HepG2 (cell line): ENCODE data around the gene LATS2. TPM values are rescaled to one million over a fixed set of nuclear protein-coding genes. Genes with fewer than 3 reads are reported as not detected.
A peak's percentile ranks its signal among the peaks of the same experiment; 100 is the strongest.

Experiments used
- AFF4 ChIP-seq: sonication (generic); formaldehyde crosslinking; IDR thresholded peaks from 2 replicates; pipeline ENCODE4 v1.4.0; 2020; ENCODE audit warnings: missing genetic modification reagents
- ATF2 ChIP-seq: sonication (generic); formaldehyde crosslinking; IDR thresholded peaks from 2 replicates; pipeline ENCODE4 v1.4.0; 2020; ENCODE audit warnings: missing genetic modification reagents
- BCL6 ChIP-seq: IDR thresholded peaks from 2 replicates; pipeline ENCODE4 v1.6.1; 2016; ENCODE audit warnings: missing genetic modification reagents, missing compliant biosample characterization
- CEBPB ChIP-seq: IDR thresholded peaks from 2 replicates; pipeline ENCODE4 v1.6.1; 2011; ENCODE audit warnings: low read depth, low read length, improper control_type of control experiment, borderline replicate concordance
- DMAP1 ChIP-seq: IDR thresholded peaks from 2 replicates; pipeline ENCODE4 v1.6.1; 2016
- HES4 ChIP-seq: sonication (generic); formaldehyde crosslinking; IDR thresholded peaks from 2 replicates; pipeline ENCODE4 v1.9.0; 2021; ENCODE audit warnings: mild to moderate bottlenecking, missing genetic modification reagents, borderline replicate concordance
- IKZF1 ChIP-seq: fragments of 450-650 bp; IDR thresholded peaks from 2 replicates; pipeline ENCODE4 v1.7.1; 2016
- KAT2B ChIP-seq: fragments of 150-350 bp; IDR thresholded peaks from 2 replicates; pipeline ENCODE4 v1.6.1; 2014; ENCODE audit warnings: low read depth, low read length, borderline replicate concordance
- LCORL ChIP-seq, 2 experiments: fragments of 450-650 bp in 1 of 2; sonication (generic) in 1 of 2; formaldehyde crosslinking in 1 of 2; IDR thresholded peaks; 2 replicates each; pipeline versions ENCODE4 v1.5.0 to v1.6.1; 2017 to 2020; ENCODE audit warnings: antibody characterized with exemption in 1 of 2, missing genetic modification reagents in 1 of 2
- NCOA2 ChIP-seq: sonication (generic); formaldehyde crosslinking; IDR thresholded peaks from 2 replicates; pipeline ENCODE4 v1.8.0; 2022; ENCODE audit warnings: inconsistent platforms
- PAWR ChIP-seq: sonication (generic); formaldehyde crosslinking; IDR thresholded peaks from 2 replicates; pipeline ENCODE4 v1.4.0; 2020; ENCODE audit warnings: missing genetic modification reagents, mild to moderate bottlenecking, borderline replicate concordance
- SOX13 ChIP-seq, 3 experiments: fragments of 450-650 bp in 1 of 3; sonication (generic) in 1 of 3; formaldehyde crosslinking in 1 of 3; IDR thresholded peaks in 2 of 3; conservative IDR thresholded peaks in 1 of 3; 2 replicates each; pipeline versions ENCODE4 v1.5.0 to v1.6.1; 2016 to 2020; ENCODE audit warnings: antibody characterized with exemption in 1 of 3, mild to moderate bottlenecking in 1 of 3, missing compliant biosample characterization in 1 of 3, missing genetic modification reagents in 1 of 3, moderate library complexity in 1 of 3
- ZGPAT ChIP-seq: IDR thresholded peaks from 2 replicates; pipeline ENCODE4 v1.6.1; 2016; ENCODE audit warnings: mild to moderate bottlenecking
- ZNF432 ChIP-seq: sonication (generic); formaldehyde crosslinking; IDR thresholded peaks from 2 replicates; pipeline ENCODE4 v1.5.0; 2020; ENCODE audit warnings: missing genetic modification reagents, mild to moderate bottlenecking, borderline replicate concordance
- ZNF678 ChIP-seq: sonication (generic); formaldehyde crosslinking; IDR thresholded peaks from 2 replicates; pipeline ENCODE4 v1.4.0; 2020; ENCODE audit warnings: mild to moderate bottlenecking, missing genetic modification reagents
- polyA plus RNA-seq, 8 experiments: library from polyadenylated mRNA; depleted of rRNA in 3 of 8; stranded (reverse) in 7 of 8; unstranded in 1 of 8; fragments of >200 nt; fragmentation: Illumina TruSeq in 4 of 8; extraction: Trizol in 4 of 8; gene quantifications; 2 replicates each; pipeline versions ENCODE4 v1.2.1 to v1.2.3, GENCODE V29; 2011 to 2016; ENCODE audit warnings: low read depth in 4 of 8, missing spikeins in 1 of 8, mixed read lengths in 1 of 8; ENCODE audit not compliant: insufficient read depth in 1 of 8
- total RNA-seq, 5 experiments: library from RNA; depleted of rRNA; stranded (reverse); fragments of >200 nt; fragmentation: Illumina TruSeq; extraction: Trizol; gene quantifications; 2 replicates each; pipeline ENCODE4 v1.2.3, GENCODE V29; 2016; ENCODE audit warnings: low read depth in 1 of 5
- TF ChIP-seq, protein P1 (sequence below): sonication (generic); formaldehyde crosslinking; IDR thresholded peaks from 2 replicates; pipeline ENCODE4 v1.5.0; 2020; ENCODE audit warnings: mild to moderate bottlenecking, missing genetic modification reagents, borderline replicate concordance
- TF ChIP-seq, protein P2 (sequence below): sonication (generic); formaldehyde crosslinking; conservative IDR thresholded peaks from 2 replicates; pipeline ENCODE4 v1.8.0; 2022; ENCODE audit warnings: missing genetic modification reagents

The LATS2 gene
- total and polyA plus RNA-seq, 2 of the 13 experiments (the other 11 are each of a cell fraction or from before 2014, with no cell fraction given): 7.3 to 8.5 TPM

DNA sequence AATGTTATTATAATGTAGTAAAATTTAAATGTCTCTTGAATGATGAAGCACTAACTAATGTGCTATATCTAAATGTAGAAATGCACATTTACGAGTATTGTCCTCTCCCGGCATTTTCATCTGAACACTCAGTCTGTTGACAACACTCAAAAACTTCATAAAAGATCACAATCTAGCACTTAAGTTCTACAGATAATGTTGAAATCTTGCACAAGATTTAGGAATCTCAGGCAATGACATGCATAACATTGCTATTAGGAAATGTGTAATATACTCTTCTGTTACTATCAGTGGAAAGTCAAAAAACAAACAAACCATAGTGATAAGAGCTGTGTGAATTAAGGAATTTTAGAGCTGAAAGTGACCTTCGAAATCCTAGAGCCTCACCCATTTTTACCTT, 121.3 kb downstream of the LATS2 start (continued):
- 0 out of 2 replicates have a peak, but pooled peaks have one; percentile 30 for TF ChIP-seq ZGPAT
- no peak for TF ChIP-seq PAWR (CRISPR knock-in tag)
- TF ChIP-seq LCORL (IDR thresholded peaks at IDR 0.05): no peak
- no peak for TF ChIP-seq LCORL (CRISPR knock-in tag; IDR thresholded peaks at IDR 0.05)
- TF ChIP-seq ZNF432 (CRISPR knock-in tag): no peak
- TF ChIP-seq IKZF1: no peak
- no peak for TF ChIP-seq DMAP1 (CRISPR knock-in tag)
- peak; percentile 93 for TF ChIP-seq CEBPB
- no peak for TF ChIP-seq KAT2B
- TF ChIP-seq, protein P1, sequence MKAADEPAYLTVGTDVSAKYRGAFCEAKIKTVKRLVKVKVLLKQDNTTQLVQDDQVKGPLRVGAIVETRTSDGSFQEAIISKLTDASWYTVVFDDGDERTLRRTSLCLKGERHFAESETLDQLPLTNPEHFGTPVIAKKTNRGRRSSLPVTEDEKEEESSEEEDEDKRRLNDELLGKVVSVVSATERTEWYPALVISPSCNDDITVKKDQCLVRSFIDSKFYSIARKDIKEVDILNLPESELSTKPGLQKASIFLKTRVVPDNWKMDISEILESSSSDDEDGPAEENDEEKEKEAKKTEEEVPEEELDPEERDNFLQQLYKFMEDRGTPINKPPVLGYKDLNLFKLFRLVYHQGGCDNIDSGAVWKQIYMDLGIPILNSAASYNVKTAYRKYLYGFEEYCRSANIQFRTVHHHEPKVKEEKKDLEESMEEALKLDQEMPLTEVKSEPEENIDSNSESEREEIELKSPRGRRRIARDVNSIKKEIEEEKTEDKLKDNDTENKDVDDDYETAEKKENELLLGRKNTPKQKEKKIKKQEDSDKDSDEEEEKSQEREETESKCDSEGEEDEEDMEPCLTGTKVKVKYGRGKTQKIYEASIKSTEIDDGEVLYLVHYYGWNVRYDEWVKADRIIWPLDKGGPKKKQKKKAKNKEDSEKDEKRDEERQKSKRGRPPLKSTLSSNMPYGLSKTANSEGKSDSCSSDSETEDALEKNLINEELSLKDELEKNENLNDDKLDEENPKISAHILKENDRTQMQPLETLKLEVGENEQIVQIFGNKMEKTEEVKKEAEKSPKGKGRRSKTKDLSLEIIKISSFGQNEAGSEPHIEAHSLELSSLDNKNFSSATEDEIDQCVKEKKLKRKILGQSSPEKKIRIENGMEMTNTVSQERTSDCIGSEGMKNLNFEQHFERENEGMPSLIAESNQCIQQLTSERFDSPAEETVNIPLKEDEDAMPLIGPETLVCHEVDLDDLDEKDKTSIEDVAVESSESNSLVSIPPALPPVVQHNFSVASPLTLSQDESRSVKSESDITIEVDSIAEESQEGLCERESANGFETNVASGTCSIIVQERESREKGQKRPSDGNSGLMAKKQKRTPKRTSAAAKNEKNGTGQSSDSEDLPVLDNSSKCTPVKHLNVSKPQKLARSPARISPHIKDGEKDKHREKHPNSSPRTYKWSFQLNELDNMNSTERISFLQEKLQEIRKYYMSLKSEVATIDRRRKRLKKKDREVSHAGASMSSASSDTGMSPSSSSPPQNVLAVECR (CRISPR knock-in tag): 0 out of 2 replicates have a peak, but pooled peaks have one; percentile 3
- no peak for TF ChIP-seq ATF2 (CRISPR knock-in tag)
- TF ChIP-seq AFF4: no peak
- TF ChIP-seq, protein P2, sequence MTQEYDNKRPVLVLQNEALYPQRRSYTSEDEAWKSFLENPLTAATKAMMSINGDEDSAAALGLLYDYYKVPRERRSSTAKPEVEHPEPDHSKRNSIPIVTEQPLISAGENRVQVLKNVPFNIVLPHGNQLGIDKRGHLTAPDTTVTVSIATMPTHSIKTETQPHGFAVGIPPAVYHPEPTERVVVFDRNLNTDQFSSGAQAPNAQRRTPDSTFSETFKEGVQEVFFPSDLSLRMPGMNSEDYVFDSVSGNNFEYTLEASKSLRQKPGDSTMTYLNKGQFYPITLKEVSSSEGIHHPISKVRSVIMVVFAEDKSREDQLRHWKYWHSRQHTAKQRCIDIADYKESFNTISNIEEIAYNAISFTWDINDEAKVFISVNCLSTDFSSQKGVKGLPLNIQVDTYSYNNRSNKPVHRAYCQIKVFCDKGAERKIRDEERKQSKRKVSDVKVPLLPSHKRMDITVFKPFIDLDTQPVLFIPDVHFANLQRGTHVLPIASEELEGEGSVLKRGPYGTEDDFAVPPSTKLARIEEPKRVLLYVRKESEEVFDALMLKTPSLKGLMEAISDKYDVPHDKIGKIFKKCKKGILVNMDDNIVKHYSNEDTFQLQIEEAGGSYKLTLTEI (CRISPR knock-in tag): no peak
- TF ChIP-seq NCOA2 (CRISPR knock-in tag): peak; percentile 68; the same call in 1 of the 2 replicates
- TF ChIP-seq SOX13 (IDR thresholded peaks at IDR 0.05): no peak
- peak in 1 of 2 experiments; percentile 35; a peak in 1 of 4 replicates for TF ChIP-seq SOX13 (CRISPR knock-in tag; conservative IDR thresholded peaks at IDR 0.05 in 1 of 2, IDR thresholded peaks at IDR 0.05 in 1 of 2)
- TF ChIP-seq ZNF678 (CRISPR knock-in tag): no peak
- TF ChIP-seq HES4: no peak
- TF ChIP-seq BCL6 (CRISPR knock-in tag): peak; percentile 97
